ENCODE data around the gene ELANE.

ELANE gene

DNA sequence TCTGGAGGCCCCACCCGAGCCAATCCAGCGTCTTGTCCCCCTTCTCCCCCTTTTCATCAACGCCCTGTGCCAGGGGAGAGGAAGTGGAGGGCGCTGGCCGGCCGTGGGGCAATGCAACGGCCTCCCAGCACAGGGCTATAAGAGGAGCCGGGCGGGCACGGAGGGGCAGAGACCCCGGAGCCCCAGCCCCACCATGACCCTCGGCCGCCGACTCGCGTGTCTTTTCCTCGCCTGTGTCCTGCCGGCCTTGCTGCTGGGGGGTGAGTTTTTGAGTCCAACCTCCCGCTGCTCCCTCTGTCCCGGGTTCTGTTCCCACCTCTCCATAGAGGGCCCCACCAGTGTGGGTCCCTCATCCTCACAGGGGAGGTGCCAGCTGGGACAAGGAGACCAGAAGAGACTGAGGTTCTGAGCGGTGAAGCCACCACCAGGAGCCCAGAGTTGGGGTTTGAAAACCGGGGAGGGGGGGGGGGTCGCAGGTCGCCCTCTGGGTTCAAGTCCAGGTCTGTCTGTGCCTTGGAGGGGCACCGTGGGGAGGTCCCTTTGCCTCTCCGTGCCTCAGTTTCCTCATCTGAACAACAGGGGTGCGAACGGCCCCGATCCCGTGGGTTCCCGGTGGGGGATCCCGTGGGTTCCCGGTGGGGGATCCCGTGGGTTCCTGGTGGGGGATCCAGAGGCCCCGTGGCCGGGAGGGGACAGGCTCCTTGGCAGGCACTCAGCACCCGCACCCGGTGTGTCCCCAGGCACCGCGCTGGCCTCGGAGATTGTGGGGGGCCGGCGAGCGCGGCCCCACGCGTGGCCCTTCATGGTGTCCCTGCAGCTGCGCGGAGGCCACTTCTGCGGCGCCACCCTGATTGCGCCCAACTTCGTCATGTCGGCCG is at the start of gene ELANE:
TSS of gene ELANE (plus strand) at position 168 of the 878 bp plus-strand sequence. CDS start at position 194, 26 bp downstream.
- no peak for DNase-seq

DNA sequence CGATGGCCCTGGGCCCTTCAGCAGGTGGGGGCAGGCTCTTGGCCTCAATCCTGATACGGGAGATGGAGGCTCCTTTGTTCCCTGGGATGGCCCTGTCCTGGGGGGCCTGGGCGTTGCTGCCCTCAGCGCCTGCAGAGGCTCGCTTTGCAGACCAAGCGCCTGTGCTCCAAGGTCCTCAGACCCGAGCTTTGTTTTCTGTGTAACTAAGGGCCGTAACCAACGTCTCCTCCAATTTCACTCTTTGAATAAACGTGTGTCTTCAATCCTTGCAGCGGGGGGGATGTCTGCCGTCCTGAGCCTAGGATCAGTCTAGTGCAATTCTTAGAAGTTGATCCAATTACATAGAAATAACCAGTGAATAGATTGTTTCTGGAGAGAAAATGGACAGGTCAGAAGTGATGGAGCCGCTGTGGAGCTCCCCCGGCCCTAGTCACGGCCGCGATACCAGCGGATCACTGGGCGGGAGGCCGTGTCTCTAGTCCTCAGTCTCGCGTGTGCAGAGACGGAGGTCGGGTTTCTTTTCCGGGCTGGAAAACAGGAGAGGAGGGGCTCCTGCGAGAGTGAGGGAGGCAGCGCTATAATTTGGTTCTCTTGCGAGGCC is 49.5 kb upstream of the ELANE start:
- DNase-seq: no peak

GRCh38 chr19:803099-803561 is 49.0 kb upstream of the ELANE start:
- DNase-seq: no peak

- DNase-seq: no peak
Measured at GRCh38 chr19:803686-804418, 48.3 kb upstream of the ELANE start.

DNA sequence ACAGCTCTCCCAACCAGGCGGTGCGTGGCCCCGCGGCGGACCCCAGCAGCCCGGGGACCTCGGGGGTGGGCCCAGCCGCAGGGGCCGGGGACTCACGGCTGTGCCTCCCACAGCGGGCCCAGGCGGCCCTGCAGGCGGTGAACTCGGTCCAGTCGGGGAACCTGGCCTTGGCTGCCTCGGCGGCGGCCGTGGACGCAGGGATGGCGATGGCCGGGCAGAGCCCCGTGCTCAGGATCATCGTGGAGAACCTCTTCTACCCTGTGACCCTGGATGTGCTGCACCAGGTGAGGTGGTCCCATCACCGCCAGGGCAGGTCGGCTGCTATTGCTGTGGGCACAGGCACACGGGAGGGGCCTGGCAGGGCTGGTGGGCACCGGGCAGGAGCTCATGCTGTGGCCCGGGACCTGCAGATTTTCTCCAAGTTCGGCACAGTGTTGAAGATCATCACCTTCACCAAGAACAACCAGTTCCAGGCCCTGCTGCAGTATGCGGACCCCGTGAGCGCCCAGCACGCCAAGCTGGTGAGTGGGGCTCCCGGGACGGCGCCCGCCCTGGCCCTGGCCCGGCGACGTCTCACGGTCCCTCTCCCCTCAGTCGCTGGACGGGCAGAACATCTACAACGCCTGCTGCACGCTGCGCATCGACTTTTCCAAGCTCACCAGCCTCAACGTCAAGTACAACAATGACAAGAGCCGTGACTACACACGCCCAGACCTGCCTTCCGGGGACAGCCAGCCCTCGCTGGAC is 47.5 kb upstream of the ELANE start:
- DNase-seq: no peak

DNA sequence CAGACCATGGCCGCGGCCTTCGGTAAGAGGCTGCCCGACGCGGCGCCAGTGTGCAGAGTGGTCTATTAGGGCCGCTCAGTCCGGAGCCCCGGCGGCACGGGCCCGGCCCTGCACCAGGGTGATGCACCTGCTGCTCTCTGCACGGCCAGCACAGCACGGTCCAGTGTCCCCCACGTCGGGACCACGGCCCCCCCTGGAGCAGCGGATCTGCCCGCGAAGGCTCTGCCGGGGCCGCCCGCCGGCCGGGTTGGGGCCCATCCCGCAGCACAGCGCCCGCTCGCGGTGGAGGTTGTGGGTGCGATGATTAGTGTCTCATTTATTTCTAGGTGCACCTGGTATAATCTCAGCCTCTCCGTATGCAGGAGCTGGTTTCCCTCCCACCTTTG is 46.9 kb upstream of the ELANE start:
- no peak for DNase-seq

- DNase-seq: no peak
Measured at GRCh38 chr19:805600-806550, 46.2 kb upstream of the ELANE start.

DNA sequence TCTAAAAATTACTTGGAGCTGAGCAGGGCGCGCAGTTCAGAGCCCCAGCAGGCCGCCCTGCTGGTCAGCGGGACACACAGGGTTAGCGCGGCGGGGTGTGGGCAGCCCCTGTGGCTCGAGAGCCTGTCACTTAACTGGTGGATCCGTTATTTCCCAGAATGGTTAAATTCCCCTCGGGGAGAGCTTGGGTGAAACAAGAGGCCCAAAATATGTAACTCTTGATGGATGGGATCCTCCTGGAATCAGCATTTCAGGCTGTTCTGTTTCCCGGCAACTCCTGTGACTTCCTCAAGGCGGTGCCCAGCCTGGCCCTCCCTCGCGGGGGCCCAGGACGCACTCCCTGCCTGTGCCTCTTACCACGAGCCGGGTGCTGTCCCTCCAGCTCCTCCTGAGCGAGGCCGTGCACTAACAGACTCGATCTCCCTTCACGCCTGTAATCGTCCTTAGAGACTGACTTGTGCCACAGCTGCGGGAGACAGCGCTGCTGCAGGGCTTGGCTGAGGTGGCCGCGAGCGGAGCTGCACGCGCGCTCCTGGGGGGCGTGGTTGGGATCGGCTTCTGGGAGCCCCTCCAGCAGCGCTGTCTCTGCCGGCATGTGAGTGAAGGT is 45.2 kb upstream of the ELANE start:
- no peak for DNase-seq

DNA sequence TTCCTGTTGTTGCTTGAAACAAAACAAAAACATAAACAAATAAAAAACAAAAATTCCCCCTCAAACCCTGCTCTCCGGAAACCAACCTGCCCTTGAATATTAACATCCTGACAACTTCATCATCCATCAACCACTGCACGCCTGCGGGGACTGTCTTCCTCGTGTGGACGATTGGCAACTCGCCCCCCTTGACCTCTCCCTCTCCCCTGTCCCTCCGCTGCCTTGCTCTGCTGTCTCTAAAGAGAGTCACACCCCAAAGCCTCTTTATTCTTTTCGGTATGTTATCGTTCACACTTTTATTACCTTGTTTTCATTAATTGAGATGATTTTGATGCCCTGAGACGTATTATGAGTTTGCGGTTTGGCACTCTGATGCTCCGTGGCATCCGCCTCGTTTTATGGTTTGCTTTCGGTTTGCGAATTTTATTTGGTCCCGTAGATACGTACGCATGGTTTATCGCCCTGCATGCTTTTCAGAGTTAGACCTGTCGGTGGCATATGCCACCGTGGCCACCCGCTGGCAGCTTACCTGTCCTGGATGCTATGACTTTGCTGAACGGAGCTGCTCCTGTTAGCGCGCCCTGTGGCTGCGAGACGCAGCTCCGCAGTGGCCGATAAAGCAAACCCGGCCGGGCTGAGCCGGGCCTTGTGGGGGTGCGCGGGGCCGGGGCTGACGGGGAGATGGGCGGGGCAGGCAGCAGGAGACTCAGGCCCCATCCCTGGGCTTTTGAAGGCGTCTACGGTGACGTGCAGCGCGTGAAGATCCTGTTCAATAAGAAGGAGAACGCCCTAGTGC is 44.3 kb upstream of the ELANE start:
- DNase-seq: no peak

DNA sequence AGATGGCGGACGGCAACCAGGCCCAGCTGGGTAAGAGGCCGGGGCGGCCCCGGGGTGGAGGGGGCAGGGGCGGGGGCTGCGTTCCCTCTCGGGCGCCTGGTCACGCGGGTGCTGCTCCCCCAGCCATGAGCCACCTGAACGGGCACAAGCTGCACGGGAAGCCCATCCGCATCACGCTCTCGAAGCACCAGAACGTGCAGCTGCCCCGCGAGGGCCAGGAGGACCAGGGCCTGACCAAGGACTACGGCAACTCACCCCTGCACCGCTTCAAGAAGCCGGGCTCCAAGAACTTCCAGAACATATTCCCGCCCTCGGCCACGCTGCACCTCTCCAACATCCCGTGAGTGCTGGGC is 43.7 kb upstream of the ELANE start:
- DNase-seq: no peak

DNA sequence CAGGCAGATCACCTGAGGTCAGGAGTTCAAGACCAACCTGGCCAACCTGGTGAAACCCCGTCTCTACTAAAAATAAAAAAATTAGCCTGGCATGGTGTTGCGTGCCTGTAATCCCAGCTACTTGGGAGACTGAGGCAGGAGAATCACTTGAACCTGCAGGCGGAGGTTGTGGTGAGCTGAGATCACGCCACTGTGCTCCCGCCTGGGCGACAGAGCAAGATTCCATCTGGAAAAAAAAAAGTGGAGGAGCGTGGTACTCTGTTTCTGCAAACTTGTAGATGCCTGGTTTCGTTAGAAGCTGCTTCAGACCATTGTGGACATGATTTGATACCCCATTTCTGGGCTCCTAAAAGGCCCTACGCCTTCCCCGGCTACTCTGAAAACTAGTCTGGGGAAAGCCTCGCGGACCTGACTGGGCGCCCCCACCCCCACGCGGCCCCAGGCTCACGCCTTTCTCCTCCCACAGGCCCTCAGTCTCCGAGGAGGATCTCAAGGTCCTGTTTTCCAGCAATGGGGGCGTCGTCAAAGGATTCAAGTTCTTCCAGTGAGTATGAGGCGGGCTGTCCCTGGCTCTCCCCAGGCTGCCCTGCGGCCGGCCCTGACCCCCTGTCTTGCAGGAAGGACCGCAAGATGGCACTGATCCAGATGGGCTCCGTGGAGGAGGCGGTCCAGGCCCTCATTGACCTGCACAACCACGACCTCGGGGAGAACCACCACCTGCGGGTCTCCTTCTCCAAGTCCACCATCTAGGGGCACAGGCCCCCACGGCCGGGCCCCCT is 41.8 kb upstream of the ELANE start:
- DNase-seq: no peak

- DNase-seq: no peak
Measured at GRCh38 chr19:810883-811489, 41.1 kb upstream of the ELANE start.

GRCh38 chr19:811506-812048 is 40.5 kb upstream of the ELANE start:
- no peak for DNase-seq

- DNase-seq: no peak
Measured at GRCh38 chr19:812049-812746, 39.9 kb upstream of the ELANE start.

DNA sequence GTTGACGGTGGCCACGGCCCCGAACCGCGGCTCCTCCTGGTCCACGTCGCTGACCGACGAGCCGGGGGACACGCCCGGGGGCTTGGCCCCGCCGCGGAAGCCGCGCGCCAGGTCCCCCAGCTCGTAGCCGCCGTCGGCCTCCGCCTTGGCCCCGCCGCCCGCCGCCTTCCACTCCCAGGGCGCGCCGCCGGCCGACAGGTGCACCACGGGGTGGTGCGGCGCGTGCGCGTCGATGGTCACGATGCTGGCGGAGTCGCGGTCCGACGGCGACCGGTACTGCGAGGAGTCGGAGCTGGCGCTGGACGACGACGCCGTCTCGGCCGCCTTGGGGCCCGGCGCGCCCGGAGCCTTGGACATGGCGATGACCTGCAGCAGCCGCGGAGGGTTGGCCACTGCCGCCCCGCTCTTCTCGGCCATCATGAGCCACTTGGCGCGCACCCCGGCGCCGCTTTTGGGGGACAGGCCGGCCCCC is 39.3 kb upstream of the ELANE start:
- DNase-seq: no peak

DNA sequence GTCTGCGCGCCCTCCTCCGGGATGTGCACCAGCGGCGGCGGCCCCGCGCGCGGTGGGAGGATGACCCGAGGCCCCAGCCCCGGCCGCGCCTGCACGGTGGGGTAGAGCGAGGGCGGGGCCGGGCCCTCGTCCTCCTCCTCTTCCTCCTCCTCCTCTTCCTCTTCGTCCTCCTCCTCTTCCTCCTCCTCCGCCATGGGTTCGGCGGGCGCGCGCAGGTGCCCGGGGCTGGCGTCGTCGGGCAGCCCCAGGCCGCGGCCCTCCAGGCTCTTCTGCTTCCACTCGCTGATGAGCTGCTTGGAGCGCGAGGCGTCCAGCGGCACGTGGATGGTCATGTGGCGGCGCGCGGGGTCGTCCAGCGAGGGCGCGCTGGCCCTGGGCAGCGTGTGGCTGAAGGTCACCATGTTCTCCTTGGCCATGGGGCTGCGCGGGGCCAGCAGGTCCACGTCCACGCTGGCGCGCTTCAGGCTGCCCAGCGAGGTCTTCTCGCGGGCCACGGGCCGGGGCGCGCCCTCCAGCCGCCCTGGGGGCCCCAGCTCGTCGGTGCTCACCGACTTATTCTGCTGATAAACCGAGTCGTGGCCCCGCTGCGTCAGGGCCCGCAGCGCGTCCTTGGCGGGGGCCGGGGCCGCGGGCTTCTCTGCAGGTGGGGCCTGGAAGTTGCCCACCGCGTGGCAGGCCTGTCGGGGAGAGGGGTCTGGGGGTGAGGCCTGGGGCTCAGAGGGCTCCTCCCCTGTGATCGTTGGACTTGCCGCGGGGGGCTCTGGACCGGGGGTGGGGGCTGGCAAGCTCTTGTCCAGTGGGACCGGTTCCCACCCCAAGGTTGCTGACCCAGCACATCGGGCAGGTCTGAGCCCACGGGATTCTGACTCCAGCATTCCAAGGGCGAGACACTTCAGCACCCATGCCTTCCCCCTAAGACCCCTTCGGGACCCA is 38.6 kb upstream of the ELANE start:
- no peak for DNase-seq

Measured in activated CD8-positive, alpha-beta memory T cell treated with anti-CD3 and anti-CD28 coated beads, Interleukin-2, amount 50 U/mL, for 4 hours (primary cell).